ENCODE measurements around the gene NANS.

DNA sequence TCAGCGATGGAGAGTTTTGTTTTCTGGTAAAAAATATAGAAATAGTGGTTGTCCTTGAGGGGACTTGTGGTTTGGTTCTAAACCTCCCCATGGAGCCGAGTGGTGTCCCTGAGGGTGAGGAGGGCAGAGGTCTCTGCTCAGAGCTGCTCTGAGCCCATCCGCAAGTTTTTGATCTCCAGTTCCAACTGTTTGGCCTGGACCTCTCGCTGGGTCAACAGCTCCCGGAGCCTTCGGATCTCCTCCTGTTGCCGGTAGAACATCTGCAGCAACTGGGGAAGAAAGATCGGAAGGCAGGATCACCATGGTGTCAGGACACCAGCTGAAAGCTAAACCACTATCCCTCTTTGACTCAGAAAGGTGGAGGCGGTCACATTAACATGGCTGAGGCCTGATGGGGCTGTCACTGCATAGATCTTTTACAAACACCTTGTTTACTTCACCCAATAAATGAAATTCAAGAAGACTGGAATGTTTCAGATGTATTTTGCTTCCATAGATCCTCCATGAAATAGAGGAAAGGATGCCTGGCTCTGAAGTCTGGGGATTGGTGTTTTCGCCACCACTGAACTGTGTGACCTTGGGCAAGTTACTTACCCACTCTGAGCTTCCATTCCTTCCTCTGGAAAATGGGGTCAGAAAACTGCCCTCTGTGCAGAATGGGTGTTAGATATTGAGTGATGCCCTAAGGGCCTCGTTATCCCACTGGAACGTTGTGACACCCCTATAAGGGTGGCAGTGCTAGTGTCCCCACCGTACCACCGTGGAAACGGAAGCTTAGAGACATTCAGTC, 68.3 kb downstream of the NANS start:
- TF ChIP-seq, protein P1, sequence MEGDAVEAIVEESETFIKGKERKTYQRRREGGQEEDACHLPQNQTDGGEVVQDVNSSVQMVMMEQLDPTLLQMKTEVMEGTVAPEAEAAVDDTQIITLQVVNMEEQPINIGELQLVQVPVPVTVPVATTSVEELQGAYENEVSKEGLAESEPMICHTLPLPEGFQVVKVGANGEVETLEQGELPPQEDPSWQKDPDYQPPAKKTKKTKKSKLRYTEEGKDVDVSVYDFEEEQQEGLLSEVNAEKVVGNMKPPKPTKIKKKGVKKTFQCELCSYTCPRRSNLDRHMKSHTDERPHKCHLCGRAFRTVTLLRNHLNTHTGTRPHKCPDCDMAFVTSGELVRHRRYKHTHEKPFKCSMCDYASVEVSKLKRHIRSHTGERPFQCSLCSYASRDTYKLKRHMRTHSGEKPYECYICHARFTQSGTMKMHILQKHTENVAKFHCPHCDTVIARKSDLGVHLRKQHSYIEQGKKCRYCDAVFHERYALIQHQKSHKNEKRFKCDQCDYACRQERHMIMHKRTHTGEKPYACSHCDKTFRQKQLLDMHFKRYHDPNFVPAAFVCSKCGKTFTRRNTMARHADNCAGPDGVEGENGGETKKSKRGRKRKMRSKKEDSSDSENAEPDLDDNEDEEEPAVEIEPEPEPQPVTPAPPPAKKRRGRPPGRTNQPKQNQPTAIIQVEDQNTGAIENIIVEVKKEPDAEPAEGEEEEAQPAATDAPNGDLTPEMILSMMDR (IDR thresholded peaks at IDR 0.05) = no peak
- no peak for TF ChIP-seq POLR2A (IDR thresholded peaks at IDR 0.05)
